SK-N-SH (cell line): ENCODE data around the gene NDUFAF4. TPM values are rescaled to one million over a fixed set of nuclear protein-coding genes. Genes with fewer than 3 reads are reported as not detected.

Experiments used
- CTCF ChIA-PET: fragments of 300-600, 350-600 bp; formaldehyde crosslinking; extraction: SDS; loops from one replicate; lab custom pipeline; 2021; lab: Yijun Ruan, JAX
- POLR2A ChIA-PET: fragments of 350-600 bp; sonication (Branson Sonifier 250); formaldehyde crosslinking; extraction: SDS; loops from one replicate; lab custom pipeline; 2020; ENCODE audit warnings: antibody characterized with exemption, inconsistent platforms; lab: Yijun Ruan, JAX
- DNase-seq: peaks from one replicate; pipeline ENCODE4 v3.0.0; 2012
- H2AFZ ChIP-seq: fragments of 200-600 bp; sonication (generic); 2 replicates; pipeline ENCODE4 v1.8.1; 2016; ENCODE audit warnings: antibody characterized with exemption, mild to moderate bottlenecking, low read depth
- H3F3A ChIP-seq: fragments of 200-600 bp; sonication (generic); replicated peaks from 2 replicates; pipeline ENCODE3; 2016; ENCODE audit warnings: antibody characterized with exemption, mild to moderate bottlenecking; ENCODE audit not compliant: insufficient read depth
- H3K27ac ChIP-seq, 2 experiments: fragments of 200-500 bp in 1 of 2; fragments of 200-600 bp in 1 of 2; sonication (Bioruptor generic) in 1 of 2; sonication (generic), shearing (Covaris generic) in 1 of 2; 2 replicates each; pipeline versions ENCODE4 v1.5.1 to v1.6.1; 2014 to 2016; ENCODE audit warnings: low read depth in 2 of 2, inconsistent platforms in 1 of 2, low read length in 1 of 2, mild to moderate bottlenecking in 1 of 2, mixed read lengths in 1 of 2
- H3K27me3 ChIP-seq: fragments of 200-600 bp; sonication (generic), shearing (Covaris generic); 2 replicates; pipeline ENCODE4 v1.6.1; 2016; ENCODE audit warnings: mixed run types; ENCODE audit not compliant: insufficient read depth
- H3K36me3 ChIP-seq, 2 experiments: fragments of 200-500 bp in 1 of 2; fragments of 200-600 bp in 1 of 2; sonication (Bioruptor generic) in 1 of 2; sonication (generic) in 1 of 2; replicated peaks in 1 of 2; 2 replicates each; pipeline versions ENCODE3 to v1.5.1; 2014 to 2016; ENCODE audit warnings: low read length in 1 of 2, mild to moderate bottlenecking in 1 of 2; ENCODE audit not compliant: insufficient read depth in 2 of 2, control insufficient read depth in 1 of 2
- H3K4me1 ChIP-seq, 2 experiments: fragments of 200-500 bp in 1 of 2; fragments of 200-600 bp in 1 of 2; sonication (Bioruptor generic) in 1 of 2; sonication (generic), shearing (Covaris generic) in 1 of 2; 2 replicates each; pipeline versions ENCODE4 v1.5.1 to v1.6.1; 2014 to 2016; ENCODE audit warnings: low read depth in 1 of 2, low read length in 1 of 2, mixed run types in 1 of 2; ENCODE audit not compliant: insufficient read depth in 2 of 2, control insufficient read depth in 1 of 2
- H3K4me2 ChIP-seq: fragments of 200-600 bp; sonication (generic), shearing (Covaris generic); 2 replicates; pipeline ENCODE4 v1.6.1; 2017; ENCODE audit warnings: mixed run types
- H3K4me3 ChIP-seq, 2 experiments: fragments of 200-500 bp in 1 of 2; fragments of 200-600 bp in 1 of 2; sonication (Bioruptor generic) in 1 of 2; sonication (generic), shearing (Covaris generic) in 1 of 2; 2 replicates each; pipeline versions ENCODE4 v1.5.1 to v1.8.1; 2014 to 2016; ENCODE audit warnings: low read depth in 2 of 2, inconsistent platforms in 1 of 2, low read length in 1 of 2, mild to moderate bottlenecking in 1 of 2, mixed read lengths in 1 of 2, moderate library complexity in 1 of 2
- H3K79me2 ChIP-seq: fragments of 200-600 bp; sonication (generic); 2 replicates; pipeline ENCODE4 v1.8.1; 2017; ENCODE audit warnings: mild to moderate bottlenecking; ENCODE audit not compliant: insufficient read depth
- H3K9ac ChIP-seq: fragments of 200-600 bp; sonication (generic); 2 replicates; pipeline ENCODE4 v1.6.1; 2017; ENCODE audit warnings: mixed run types
- H3K9me2 ChIP-seq: fragments of 200-600 bp; sonication (generic); 2 replicates; pipeline ENCODE4 v1.6.1; 2017; ENCODE audit warnings: mixed run types
- H3K9me3 ChIP-seq: fragments of 200-600 bp; sonication (generic); 2 replicates; pipeline ENCODE4 v1.6.1; 2017; ENCODE audit warnings: mixed run types, mild to moderate bottlenecking, moderate library complexity
- H4K20me1 ChIP-seq: fragments of 200-600 bp; sonication (generic); 2 replicates; pipeline ENCODE4 v1.6.1; 2017; ENCODE audit warnings: mild to moderate bottlenecking, mixed run types; ENCODE audit not compliant: insufficient read depth
- CHD2 ChIP-seq: fragments of 150-350 bp; IDR thresholded peaks from 2 replicates; pipeline ENCODE4 v1.6.1; 2018; ENCODE audit warnings: low read length; ENCODE audit not compliant: partially characterized antibody
- EP300 ChIP-seq, 2 experiments: IDR thresholded peaks; 2 replicates each; pipeline versions ENCODE4 v1.4.0 to v1.6.1; 2012; ENCODE audit warnings: borderline replicate concordance in 1 of 2, low read depth in 1 of 2, low read length in 1 of 2
- EZH2phosphoT487 ChIP-seq: fragments of 200-600 bp; sonication (generic); IDR thresholded peaks from 2 replicates; pipeline ENCODE4 v1.6.1; 2017; ENCODE audit warnings: low read depth, mixed run types, mild to moderate bottlenecking, antibody characterized with exemption, moderate library complexity, borderline replicate concordance
- FOXM1 ChIP-seq: IDR thresholded peaks from 2 replicates; pipeline ENCODE4 v1.4.0; 2012; ENCODE audit warnings: low read depth, mild to moderate bottlenecking
- GABPA ChIP-seq: IDR thresholded peaks from 2 replicates; pipeline ENCODE4 v1.4.0; 2012; ENCODE audit warnings: low read depth, mild to moderate bottlenecking
- GATA2 ChIP-seq: sonication (generic); formaldehyde crosslinking; IDR thresholded peaks from 2 replicates; pipeline ENCODE4 v1.5.0; 2020; ENCODE audit warnings: mild to moderate bottlenecking, missing genetic modification reagents
- MAX ChIP-seq: IDR thresholded peaks from 2 replicates; pipeline ENCODE4 v1.4.0; 2012; ENCODE audit warnings: low read depth
- MXI1 ChIP-seq: IDR thresholded peaks from 2 replicates; pipeline ENCODE4 v1.6.1; 2012; ENCODE audit warnings: mild to moderate bottlenecking, low read depth, low read length, improper control_type of control experiment
- NFIC ChIP-seq: IDR thresholded peaks from 2 replicates; pipeline ENCODE4 v1.4.0; 2012; ENCODE audit warnings: borderline replicate concordance
- POLR2AphosphoS5 ChIP-seq: IDR thresholded peaks from 2 replicates; pipeline ENCODE4 v1.6.1; 2012; ENCODE audit warnings: low read depth, low read length
- RCOR1 ChIP-seq: fragments of 150-350 bp; IDR thresholded peaks from 2 replicates; pipeline ENCODE4 v1.6.1; 2017; ENCODE audit warnings: antibody characterized with exemption, low read length
- REST ChIP-seq: IDR thresholded peaks from 2 replicates; pipeline ENCODE4 v1.6.1; 2012; ENCODE audit warnings: mild to moderate bottlenecking, low read depth, low read length, moderate library complexity
- RFX5 ChIP-seq: IDR thresholded peaks from 2 replicates; pipeline ENCODE4 v1.6.1; 2012; ENCODE audit warnings: mild to moderate bottlenecking, improper control_type of control experiment, low read length
- SMC3 ChIP-seq: IDR thresholded peaks from 2 replicates; pipeline ENCODE4 v1.6.1; 2012; ENCODE audit warnings: low read depth, low read length, improper control_type of control experiment
- TCF12 ChIP-seq: IDR thresholded peaks from 2 replicates; pipeline ENCODE4 v1.4.0; 2012
- TEAD4 ChIP-seq: IDR thresholded peaks from 2 replicates; pipeline ENCODE4 v1.4.0; 2012; ENCODE audit warnings: mild to moderate bottlenecking, borderline replicate concordance; ENCODE audit not compliant: insufficient read depth
- USF1 ChIP-seq: IDR thresholded peaks from 2 replicates; pipeline ENCODE4 v1.4.0; 2012; ENCODE audit warnings: low read depth, borderline replicate concordance
- ZBTB33 ChIP-seq: IDR thresholded peaks from 2 replicates; pipeline ENCODE4 v1.4.0; 2012; ENCODE audit warnings: low read depth, borderline replicate concordance
- WGBS: methylation state at CpG from one replicate; pipeline ENCODE4 v1.1.6; 2017; ENCODE audit warnings: low lambda C conversion rate; 5-methylcytosine and 5-hydroxymethylcytosine counted together
- polyA plus RNA-seq, 3 experiments: library from polyadenylated mRNA; depleted of rRNA; stranded (reverse); fragments of >200 nt; gene quantifications; 2 replicates each; pipeline ENCODE4 v1.2.3, GENCODE V29; 2012

Gene NDUFAF4
- polyA plus RNA-seq, 1 of the 3 experiments (the other 2 are of a cell fraction), result 16.7 TPM

GRCh38 chr6:96899451-96899998 lies 1.8 kb upstream of the NDUFAF4 start:
- Histone ChIP-seq H3K27ac (no peak overlapping the region), H3K79me2 (peaks cover 27% of the 10 kb centered on the region), H3K36me3 (peaks cover 10 to 19% of the 10 kb centered on the region in 2 experiments), H3K9ac (no peak overlapping the region), H4K20me1 (no peaks in the 10 kb centered on the region), H3K4me3 (no peak overlapping the region; a peak in 1 of 4 replicates), H3K9me2 (no peaks in the 10 kb centered on the region), H3K27me3 (no peaks in the 10 kb centered on the region), H2AFZ (no peak overlapping the region), H3F3A (peaks cover 8% of the 10 kb centered on the region), H3K9me3 (no peaks in the 10 kb centered on the region), H3K4me1 (peaks cover 6 to 15% of the 10 kb centered on the region in 2 experiments; a peak in 3 of 4 replicates), H3K4me2 (no peak overlapping the region)
- CTCF ChIA-PET, result interaction anchor here (0.7 to 4.9 kb wide), 30 partner anchors 9 to 292 kb away, joined by 3 to 120 read pairs (median 5); partner anchors contain the start of gene GPR63
- 96% methylated on average over 2 of the region's 2 CpGs for WGBS
- POLR2A ChIA-PET, result no interaction called here
- DNase-seq, result no peak
- TF ChIP-seq RCOR1, result no peak
- no peak for TF ChIP-seq SMC3
- TF ChIP-seq USF1, result no peak
- TF ChIP-seq MXI1, result no peak
- TF ChIP-seq EZH2phosphoT487, result no peak
- TF ChIP-seq TCF12, result no peak
- TF ChIP-seq TEAD4, result no peak
- no peak for TF ChIP-seq GATA2 (CRISPR knock-in tag)
- TF ChIP-seq REST, result no peak
- no peak for TF ChIP-seq POLR2AphosphoS5
- no peak for TF ChIP-seq GABPA
- no peak for TF ChIP-seq MAX
- no peak for TF ChIP-seq CHD2
- TF ChIP-seq NFIC, result no peak
- no peak for TF ChIP-seq RFX5
- no peak for TF ChIP-seq FOXM1
- no peak for TF ChIP-seq ZBTB33
- no peak for TF ChIP-seq EP300 (IDR thresholded peaks at IDR 0.05; ENCODE audit: borderline replicate concordance in 1 of 2, low read depth in 1 of 2, low read length in 1 of 2)
